GM12878 (cell line): ENCODE results near the gene CHST14. TPM values are rescaled to one million over a fixed set of nuclear protein-coding genes. Genes with fewer than 3 reads are reported as not detected.
A peak's percentile ranks its signal among the peaks of the same experiment; 100 is the strongest.

ENCODE experiments used
- CEBPB ChIP-seq, 2 experiments: fragments of 150-350 bp in 1 of 2; IDR thresholded peaks; 2 replicates each; pipeline ENCODE4 v1.6.1; 2012 to 2014; ENCODE audit warnings: low read depth in 2 of 2, low read length in 2 of 2, borderline replicate concordance in 1 of 2, inconsistent platforms in 1 of 2
- CHD4 ChIP-seq: fragments of 200-600 bp; sonication (generic); IDR thresholded peaks from 2 replicates; pipeline ENCODE4 v1.6.1; 2016; ENCODE audit warnings: mild to moderate bottlenecking
- CREB1 ChIP-seq: IDR thresholded peaks from 2 replicates; pipeline ENCODE4 v1.6.1; 2012; ENCODE audit warnings: low read depth, mild to moderate bottlenecking, inconsistent platforms
- CUX1 ChIP-seq: IDR thresholded peaks from 2 replicates; pipeline ENCODE4 v1.6.1; 2012; ENCODE audit warnings: improper control_type of control experiment, low read depth, low read length; ENCODE audit not compliant: insufficient replicate concordance
- IRF5 ChIP-seq: fragments of 450-650 bp; IDR thresholded peaks from 2 replicates; pipeline ENCODE4 v1.6.1; 2017; ENCODE audit warnings: borderline replicate concordance
- MAX ChIP-seq: IDR thresholded peaks from 2 replicates; pipeline ENCODE4 v1.6.1; 2012; ENCODE audit warnings: low read depth, low read length, improper control_type of control experiment
- MEF2B ChIP-seq: fragments of 450-650 bp; IDR thresholded peaks from 2 replicates; pipeline ENCODE4 v1.6.1; 2018; ENCODE audit warnings: mild to moderate bottlenecking, moderate library complexity; ENCODE audit not compliant: partially characterized antibody, poor library complexity, severe bottlenecking
- NR2F1 ChIP-seq: fragments of 450-650 bp; conservative IDR thresholded peaks from 2 replicates; pipeline ENCODE4 v1.6.1; 2017; ENCODE audit warnings: mild to moderate bottlenecking
- PAX5 ChIP-seq: IDR thresholded peaks from 2 replicates; pipeline ENCODE4 v1.6.1; 2011; ENCODE audit warnings: low read depth, low read length, borderline replicate concordance
- PML ChIP-seq: IDR thresholded peaks from 2 replicates; pipeline ENCODE4 v1.6.1; 2012; ENCODE audit warnings: low read length, inconsistent platforms
- POLR2A ChIP-seq: IDR thresholded peaks from 2 replicates; pipeline ENCODE4 v1.6.1; 2011; ENCODE audit warnings: low read depth, mild to moderate bottlenecking, low read length
- RAD21 ChIP-seq: IDR thresholded peaks from 2 replicates; pipeline ENCODE4 v1.6.1; 2011; ENCODE audit warnings: mild to moderate bottlenecking, low read depth, low read length, moderate library complexity; ENCODE audit not compliant: insufficient read depth
- RELA ChIP-seq: fragments of 450-650 bp; IDR thresholded peaks from 2 replicates; pipeline ENCODE4 v1.8.0; 2014; ENCODE audit warnings: borderline replicate concordance; ENCODE audit not compliant: partially characterized antibody
- SMC3 ChIP-seq: IDR thresholded peaks from 2 replicates; pipeline ENCODE4 v1.6.1; 2011; ENCODE audit warnings: low read length, improper control_type of control experiment, borderline replicate concordance
- SUPT20H ChIP-seq: IDR thresholded peaks from 2 replicates; pipeline ENCODE4 v1.6.1; 2011; ENCODE audit warnings: low read depth, mild to moderate bottlenecking, low read length, moderate library complexity, borderline replicate concordance; ENCODE audit not compliant: control insufficient read depth
- TAF1 ChIP-seq: IDR thresholded peaks from 2 replicates; pipeline ENCODE4 v1.6.1; 2011; ENCODE audit warnings: mild to moderate bottlenecking, low read depth, low read length, borderline replicate concordance
- TARDBP ChIP-seq: IDR thresholded peaks from 2 replicates; pipeline ENCODE4 v1.6.1; 2016; ENCODE audit warnings: borderline replicate concordance
- WRNIP1 ChIP-seq: IDR thresholded peaks from 2 replicates; pipeline ENCODE4 v1.6.1; 2011; ENCODE audit warnings: low read depth, low read length, improper control_type of control experiment, borderline replicate concordance
- ZNF592 ChIP-seq: fragments of 450-650 bp; IDR thresholded peaks from 2 replicates; pipeline ENCODE4 v1.6.1; 2017; ENCODE audit warnings: mild to moderate bottlenecking, moderate library complexity
- polyA plus RNA-seq, 11 experiments: library from polyadenylated mRNA; depleted of rRNA in 4 of 11; unstranded in 6 of 11; stranded (reverse) in 5 of 11; fragments of >200 nt; fragmentation: Nextera tagmentation in 4 of 11; fragmentation: Illumina TruSeq in 1 of 11; extraction: Ambion mirVana in 4 of 11; extraction: Trizol in 1 of 11; gene quantifications; 1 replicate in 1 of 11; 2 replicates in 10 of 11; pipeline versions ENCODE4 v1.2.1 to v1.2.3, GENCODE V29; 2011 to 2016; ENCODE audit warnings: inconsistent platforms in 2 of 11, missing spikeins in 2 of 11, low read depth in 1 of 11
- total RNA-seq, 4 experiments: library from RNA; depleted of rRNA in 3 of 4; stranded (reverse); fragments of >200 nt in 3 of 4; fragmentation: Illumina TruSeq in 1 of 4; extraction: Trizol in 1 of 4; gene quantifications; 2 replicates each; pipeline versions ENCODE4 v1.2.1 to v1.2.3, GENCODE V29; 2013 to 2021

Gene CHST14
- total and polyA plus RNA-seq, 10 of the 15 experiments (the other 5 are each of a cell fraction or from before 2014, with no cell fraction given): 1.3 to 12.8 (median 6.2) TPM

GRCh38 chr15:40421246-40422157, 49.3 kb upstream of the CHST14 start (continued):
- no peak for TF ChIP-seq IRF5
- peak; percentile 91 for TF ChIP-seq SMC3
- no peak for TF ChIP-seq SUPT20H
- TF ChIP-seq RELA: no peak
- no peak for TF ChIP-seq TARDBP
- no peak for TF ChIP-seq TAF1
- no peak for TF ChIP-seq CEBPB (IDR thresholded peaks at IDR 0.05; ENCODE audit: borderline replicate concordance in 1 of 2, low read depth in 2 of 2, low read length in 2 of 2)
- no peak for TF ChIP-seq CREB1
- TF ChIP-seq POLR2A: peak; percentile 73
- peak; percentile 95 for TF ChIP-seq RAD21
- TF ChIP-seq WRNIP1: no peak
- TF ChIP-seq ZNF592: no peak
- 0 out of 2 replicates have a peak, but pooled peaks have one; percentile 20 for TF ChIP-seq MAX
- no peak for TF ChIP-seq CHD4
- no peak for TF ChIP-seq PAX5
- no peak for TF ChIP-seq MEF2B
- TF ChIP-seq PML: no peak
- TF ChIP-seq CUX1: no peak
- no peak for TF ChIP-seq NR2F1
